ENCODE measurements around the gene CNTNAP2.

Gene CNTNAP2

DNA sequence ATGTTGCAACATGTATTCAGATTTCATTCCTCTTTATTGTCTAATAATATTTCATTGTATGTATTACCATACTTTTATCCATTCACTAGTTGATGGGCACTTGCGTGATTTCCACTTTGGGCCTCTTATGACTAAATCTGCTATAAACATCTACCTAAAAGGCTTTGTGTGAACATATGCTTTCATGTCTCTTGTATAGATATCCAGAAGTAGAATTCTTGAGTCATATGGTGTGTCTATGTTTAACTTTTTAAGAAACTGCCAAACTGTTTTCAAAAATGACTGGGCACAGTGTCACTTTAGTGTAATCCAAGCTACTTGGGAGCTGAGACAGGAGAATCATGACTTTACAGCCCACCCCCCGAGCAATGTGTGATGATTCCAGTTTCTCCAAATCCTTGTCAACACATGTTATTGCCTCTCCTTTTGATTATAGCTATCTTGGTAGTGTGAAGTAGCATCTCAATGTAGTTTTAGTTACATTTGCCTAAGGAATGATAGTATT is 1855.1 kb downstream of the CNTNAP2 start:
- no peak for DNase-seq (ENCODE audit: low read depth, low spot score)
- no peak overlapping the region for H3K4me3 ChIP-seq (ENCODE audit: low read depth, low read length)
- TF ChIP-seq, protein P1, sequence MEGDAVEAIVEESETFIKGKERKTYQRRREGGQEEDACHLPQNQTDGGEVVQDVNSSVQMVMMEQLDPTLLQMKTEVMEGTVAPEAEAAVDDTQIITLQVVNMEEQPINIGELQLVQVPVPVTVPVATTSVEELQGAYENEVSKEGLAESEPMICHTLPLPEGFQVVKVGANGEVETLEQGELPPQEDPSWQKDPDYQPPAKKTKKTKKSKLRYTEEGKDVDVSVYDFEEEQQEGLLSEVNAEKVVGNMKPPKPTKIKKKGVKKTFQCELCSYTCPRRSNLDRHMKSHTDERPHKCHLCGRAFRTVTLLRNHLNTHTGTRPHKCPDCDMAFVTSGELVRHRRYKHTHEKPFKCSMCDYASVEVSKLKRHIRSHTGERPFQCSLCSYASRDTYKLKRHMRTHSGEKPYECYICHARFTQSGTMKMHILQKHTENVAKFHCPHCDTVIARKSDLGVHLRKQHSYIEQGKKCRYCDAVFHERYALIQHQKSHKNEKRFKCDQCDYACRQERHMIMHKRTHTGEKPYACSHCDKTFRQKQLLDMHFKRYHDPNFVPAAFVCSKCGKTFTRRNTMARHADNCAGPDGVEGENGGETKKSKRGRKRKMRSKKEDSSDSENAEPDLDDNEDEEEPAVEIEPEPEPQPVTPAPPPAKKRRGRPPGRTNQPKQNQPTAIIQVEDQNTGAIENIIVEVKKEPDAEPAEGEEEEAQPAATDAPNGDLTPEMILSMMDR (IDR thresholded peaks at IDR 0.05; ENCODE audit: low read depth, low read length) = no peak
- in situ Hi-C loops (cut with HindIII; ENCODE audit: low sequenced_read_pairs) = no loop called here

DNA sequence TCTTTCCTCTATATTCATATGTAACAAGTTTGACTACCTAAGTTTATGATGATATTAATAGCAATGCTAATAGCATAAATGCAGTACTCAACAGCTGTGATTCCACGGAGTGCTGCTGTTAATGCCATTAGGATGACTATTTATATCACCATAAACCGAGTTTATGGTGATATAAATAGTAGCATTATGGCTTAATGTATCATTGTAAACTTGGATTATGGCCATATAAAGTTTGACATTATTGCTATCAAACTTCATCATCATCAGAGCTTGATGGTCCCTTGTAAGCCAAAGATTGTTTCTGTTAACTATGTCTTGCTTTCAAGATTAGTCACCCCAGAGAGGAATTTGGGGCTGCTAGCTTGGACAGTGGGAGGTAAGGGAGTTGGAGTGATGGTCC is 1861.6 kb downstream of the CNTNAP2 start:
- in situ Hi-C loops (cut with HindIII; ENCODE audit: low sequenced_read_pairs) = no loop called here
- no peak for DNase-seq (ENCODE audit: low read depth, low spot score)
- TF ChIP-seq, protein P1 (IDR thresholded peaks at IDR 0.05; ENCODE audit: low read depth, low read length) = no peak
- no peak overlapping the region for H3K4me3 ChIP-seq (ENCODE audit: low read depth, low read length)

DNA sequence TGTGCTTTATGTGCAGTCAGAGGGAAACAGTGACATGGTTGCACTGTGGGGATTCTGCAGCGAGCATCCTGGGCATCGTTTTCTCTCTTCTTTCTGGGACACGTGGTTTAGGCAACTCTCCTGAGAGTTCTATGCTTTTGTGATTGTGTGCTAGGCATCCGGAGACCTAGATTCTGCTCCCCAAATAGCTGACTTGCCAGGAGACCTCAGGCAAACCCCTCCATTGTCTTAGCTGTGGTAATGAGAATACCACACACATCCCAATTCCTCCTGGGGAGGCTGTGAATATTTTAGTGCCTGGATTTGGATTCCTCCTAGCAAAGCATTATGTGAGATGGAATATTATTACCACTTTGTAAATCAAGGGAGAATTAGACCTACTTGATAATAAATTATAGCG is 1862.0 kb downstream of the CNTNAP2 start:
- TF ChIP-seq, protein P1 (IDR thresholded peaks at IDR 0.05; ENCODE audit: low read depth, low read length) = no peak
- in situ Hi-C loops (cut with HindIII; ENCODE audit: low sequenced_read_pairs) = no loop called here

DNA sequence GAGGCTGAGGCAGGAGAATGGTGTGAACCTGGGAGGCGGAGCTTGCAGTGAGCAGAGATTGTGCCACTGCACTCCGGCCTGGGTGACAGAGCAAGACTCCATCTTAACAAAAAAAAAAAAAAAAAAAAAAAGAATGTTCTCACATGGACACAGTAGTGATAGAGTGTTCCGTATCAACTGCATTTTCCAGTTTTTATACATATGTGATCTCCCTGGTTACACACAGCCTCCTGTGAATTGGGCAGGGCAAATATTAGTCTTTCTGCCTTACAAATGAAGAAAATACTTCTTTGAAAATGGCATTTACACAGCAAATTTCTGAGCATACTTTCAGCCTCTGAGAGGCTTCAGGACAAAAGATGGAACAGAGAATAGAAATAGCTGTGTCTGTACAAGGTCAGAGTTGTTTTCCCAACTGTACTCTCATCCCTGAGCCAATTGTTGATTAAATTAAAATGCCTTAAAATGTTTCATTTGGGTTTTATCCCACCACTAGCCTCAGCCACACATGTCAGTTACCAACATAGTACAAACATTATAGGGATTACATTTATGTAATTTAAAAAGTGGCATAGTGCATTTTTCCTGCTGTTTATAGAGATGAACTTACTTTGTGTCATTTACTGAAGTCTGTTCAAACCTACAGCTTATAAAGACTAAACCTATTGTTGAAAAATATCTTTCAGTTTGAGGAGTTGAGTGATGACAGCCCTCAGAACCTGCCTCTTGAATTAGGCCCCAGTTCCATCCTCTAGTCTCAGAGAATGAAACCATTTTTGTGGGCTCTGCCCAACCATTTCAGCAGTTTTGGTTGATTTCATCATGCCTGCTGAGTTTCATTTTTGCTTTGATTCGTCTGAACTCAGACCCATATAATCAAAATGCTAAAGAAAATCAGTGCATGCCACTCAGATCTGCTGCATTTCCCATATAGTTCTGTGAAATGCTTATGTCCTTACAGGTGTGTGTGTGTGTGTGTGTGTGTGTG is 1864.5 kb downstream of the CNTNAP2 start:
- H3K4me3 ChIP-seq (ENCODE audit: low read depth, low read length) = no peak overlapping the region
- in situ Hi-C loops (cut with HindIII; ENCODE audit: low sequenced_read_pairs) = no loop called here
- no peak for DNase-seq (ENCODE audit: low read depth, low spot score)
- TF ChIP-seq, protein P1 (IDR thresholded peaks at IDR 0.05; ENCODE audit: low read depth, low read length) = no peak

More for the DNA sequence above, 1862.0 kb downstream of the CNTNAP2 start:
- no peak for DNase-seq (ENCODE audit: low read depth, low spot score)
- no peak overlapping the region for H3K4me3 ChIP-seq (ENCODE audit: low read depth, low read length)

DNA sequence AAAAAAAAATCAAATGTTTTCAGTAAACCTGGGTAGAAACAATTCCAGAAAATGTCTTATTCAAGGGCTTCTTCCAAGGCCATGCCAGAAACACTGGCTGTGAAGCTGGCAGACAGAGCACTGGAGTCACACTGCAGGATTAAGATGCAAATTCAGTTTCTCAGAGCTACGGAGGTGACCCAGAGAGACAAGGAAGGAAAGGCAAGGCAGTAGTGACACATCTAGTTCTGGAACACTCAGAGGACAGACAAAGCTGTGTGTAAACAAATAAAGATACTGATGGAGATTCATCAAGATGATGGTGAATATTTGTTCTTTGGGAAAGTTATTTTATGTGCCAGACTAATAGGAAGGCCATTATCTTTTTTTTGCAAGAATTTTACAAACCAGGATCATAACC is 1865.7 kb downstream of the CNTNAP2 start:
- TF ChIP-seq, protein P1 (IDR thresholded peaks at IDR 0.05; ENCODE audit: low read depth, low read length) = no peak
- in situ Hi-C loops (cut with HindIII; ENCODE audit: low sequenced_read_pairs) = no loop called here
- H3K4me3 ChIP-seq (ENCODE audit: low read depth, low read length) = no peak overlapping the region
- no peak for DNase-seq (ENCODE audit: low read depth, low spot score)

DNA sequence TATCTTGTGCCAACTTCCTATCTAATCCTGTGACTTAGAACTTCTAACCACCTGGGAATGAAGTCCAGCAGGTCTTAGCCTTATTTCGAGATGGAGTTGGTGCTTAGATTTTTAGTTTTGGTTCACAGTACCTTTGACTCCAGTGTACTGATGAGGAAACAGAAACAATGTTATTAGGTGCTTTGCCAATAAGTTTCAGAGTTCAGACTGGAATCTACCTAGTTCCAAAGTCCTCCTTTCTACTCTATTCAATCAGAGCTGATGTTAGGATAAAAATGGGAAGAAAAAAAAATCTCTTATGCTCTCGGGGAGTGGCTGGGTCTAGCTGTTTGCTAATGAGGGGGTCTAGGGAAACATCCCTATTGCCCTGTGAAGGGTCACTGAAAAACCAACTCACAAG is 1867.7 kb downstream of the CNTNAP2 start:
- H3K4me3 ChIP-seq (ENCODE audit: low read depth, low read length) = no peak overlapping the region
- no peak for DNase-seq (ENCODE audit: low read depth, low spot score)
- in situ Hi-C loops (cut with HindIII; ENCODE audit: low sequenced_read_pairs) = no loop called here
- TF ChIP-seq, protein P1 (IDR thresholded peaks at IDR 0.05; ENCODE audit: low read depth, low read length) = no peak

All from astrocyte of the spinal cord (primary cell).